Tibial artery (tissue), 4 donors: ENCODE measurements around the gene SERPINB7.

Experiments
- DNase-seq, 2 donors: peaks; one replicate each; pipeline ENCODE4 v3.0.0-alpha.2; 2019
- H3K27ac ChIP-seq, 2 donors: fragments of 200-600 bp; sonication (generic) in 1 of 2; 1 replicate in 1 of 2; 2 replicates in 1 of 2; pipeline ENCODE4 v1.5.1; 2018 to 2019; ENCODE audit warnings: mild to moderate bottlenecking in 1 of 2
- H3K27me3 ChIP-seq, 2 donors: fragments of 200-600 bp; sonication (generic) in 1 of 2; one replicate each; pipeline versions ENCODE4 v1.5.1 to v1.6.0; 2016 to 2019
- H3K36me3 ChIP-seq, 3 donors: fragments of 200-600 bp; sonication (generic) in 2 of 3; one replicate each; pipeline ENCODE4 v1.5.1; 2016 to 2019; ENCODE audit warnings: mild to moderate bottlenecking in 2 of 3
- H3K4me1 ChIP-seq, 4 donors: fragments of 200-600 bp; sonication (generic) in 2 of 4; 1 replicate in 3 of 4; 2 replicates in 1 of 4; pipeline ENCODE4 v1.5.1; 2016 to 2019
- H3K4me3 ChIP-seq, 2 donors: fragments of 200-600 bp; sonication (generic) in 1 of 2; 1 replicate in 1 of 2; 2 replicates in 1 of 2; pipeline ENCODE4 v1.5.1; 2018 to 2019; ENCODE audit warnings: mild to moderate bottlenecking in 2 of 2
- H3K9me3 ChIP-seq, 3 donors: fragments of 200-600 bp; sonication (generic) in 1 of 3; one replicate each; pipeline ENCODE4 v1.5.1; 2016 to 2019
- intact Hi-C: fragments of 100-400 bp; cut with DNase I; formaldehyde crosslinking; loops from one replicate; pipeline ENCODE4 v1.15.0; 2023; ENCODE audit warnings: low total_unique reads
- TF ChIP-seq, protein P1 (sequence below), 2 experiments: fragments of 200-600 bp in 1 of 2; fragments of 450-650 bp in 1 of 2; IDR thresholded peaks; one replicate each; pipeline ENCODE4 v1.5.1; 2017 to 2019; ENCODE audit warnings: antibody characterized with exemption in 2 of 2, mild to moderate bottlenecking in 1 of 2, moderate library complexity in 1 of 2

SERPINB7 gene

DNA sequence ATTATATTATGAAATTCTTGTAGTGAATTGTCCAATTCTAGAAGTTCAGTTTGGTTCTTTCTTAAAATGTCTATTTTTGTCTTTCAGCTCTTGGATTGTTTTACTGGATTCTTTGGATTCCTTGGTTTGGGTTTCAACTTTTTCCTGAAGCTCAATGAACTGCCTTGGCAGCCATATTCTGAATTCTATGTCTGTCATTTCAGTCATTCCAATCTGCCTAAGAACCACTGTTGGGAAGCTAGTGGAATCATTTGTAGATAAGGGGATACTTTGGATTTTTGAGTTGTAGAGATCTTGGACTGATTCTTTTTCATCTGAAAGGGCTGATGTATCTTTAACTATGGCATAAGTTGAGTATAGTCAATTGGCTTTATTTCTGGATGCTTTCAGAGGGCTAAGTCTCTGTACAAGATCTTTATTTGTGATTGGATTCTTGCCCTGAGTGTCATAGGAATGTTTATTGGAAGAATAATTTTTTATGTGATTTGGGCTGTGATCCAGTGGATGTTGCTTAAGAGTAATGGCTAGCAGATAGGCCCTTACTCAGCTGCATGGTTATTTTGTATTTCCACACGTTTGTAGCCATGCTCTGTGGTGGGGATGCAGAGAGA lies 42.3 kb downstream of the SERPINB7 start:
- H3K27me3 ChIP-seq, result no peaks in the 10 kb centered on the region
- H3K9me3 ChIP-seq, result peaks cover 0 to 5% (median 0%) of the 10 kb centered on the region in 3 donors
- peaks cover 0 to 14% (median 12%) of the 10 kb centered on the region in 4 donors for H3K4me1 ChIP-seq
- no peak for DNase-seq
- TF ChIP-seq, protein P1, sequence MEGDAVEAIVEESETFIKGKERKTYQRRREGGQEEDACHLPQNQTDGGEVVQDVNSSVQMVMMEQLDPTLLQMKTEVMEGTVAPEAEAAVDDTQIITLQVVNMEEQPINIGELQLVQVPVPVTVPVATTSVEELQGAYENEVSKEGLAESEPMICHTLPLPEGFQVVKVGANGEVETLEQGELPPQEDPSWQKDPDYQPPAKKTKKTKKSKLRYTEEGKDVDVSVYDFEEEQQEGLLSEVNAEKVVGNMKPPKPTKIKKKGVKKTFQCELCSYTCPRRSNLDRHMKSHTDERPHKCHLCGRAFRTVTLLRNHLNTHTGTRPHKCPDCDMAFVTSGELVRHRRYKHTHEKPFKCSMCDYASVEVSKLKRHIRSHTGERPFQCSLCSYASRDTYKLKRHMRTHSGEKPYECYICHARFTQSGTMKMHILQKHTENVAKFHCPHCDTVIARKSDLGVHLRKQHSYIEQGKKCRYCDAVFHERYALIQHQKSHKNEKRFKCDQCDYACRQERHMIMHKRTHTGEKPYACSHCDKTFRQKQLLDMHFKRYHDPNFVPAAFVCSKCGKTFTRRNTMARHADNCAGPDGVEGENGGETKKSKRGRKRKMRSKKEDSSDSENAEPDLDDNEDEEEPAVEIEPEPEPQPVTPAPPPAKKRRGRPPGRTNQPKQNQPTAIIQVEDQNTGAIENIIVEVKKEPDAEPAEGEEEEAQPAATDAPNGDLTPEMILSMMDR (IDR thresholded peaks at IDR 0.05), result no peak
- intact Hi-C loops, result no loop called here
- H3K4me3 ChIP-seq, result no peak overlapping the region
- H3K36me3 ChIP-seq, result no peaks in the 10 kb centered on the region
- H3K27ac ChIP-seq, result no peak overlapping the region

DNA sequence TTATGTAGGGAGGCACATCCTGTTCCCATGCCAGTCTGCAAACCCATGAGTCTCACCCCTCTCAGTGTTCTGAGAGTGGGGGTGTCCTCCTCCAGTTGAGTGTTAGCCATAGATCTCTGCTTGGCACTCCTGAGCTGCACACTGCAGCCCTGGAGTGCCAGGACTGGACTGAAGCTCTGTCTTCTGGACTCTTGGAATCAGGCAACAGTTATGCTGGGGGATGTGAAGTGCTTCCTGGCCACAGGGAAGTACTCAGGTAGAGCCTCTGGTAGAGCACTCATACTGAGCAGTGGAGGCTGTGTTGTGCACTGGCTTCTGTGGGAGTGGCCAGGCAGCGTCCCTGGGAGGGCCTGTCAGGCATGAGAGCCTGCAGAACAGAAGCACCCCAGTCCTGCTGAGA lies 43.0 kb downstream of the SERPINB7 start:
- Histone ChIP-seq H3K27me3 (no peaks in the 10 kb centered on the region), H3K36me3 (no peaks in the 10 kb centered on the region), H3K27ac (no peak overlapping the region), H3K9me3 (peaks cover 0 to 5% (median 0%) of the 10 kb centered on the region in 3 donors), H3K4me1 (peaks cover 0 to 14% (median 12%) of the 10 kb centered on the region in 4 donors), H3K4me3 (no peak overlapping the region)
- DNase-seq, result no peak
- TF ChIP-seq, protein P1 (IDR thresholded peaks at IDR 0.05), result no peak
- intact Hi-C loops, result no loop called here

DNA sequence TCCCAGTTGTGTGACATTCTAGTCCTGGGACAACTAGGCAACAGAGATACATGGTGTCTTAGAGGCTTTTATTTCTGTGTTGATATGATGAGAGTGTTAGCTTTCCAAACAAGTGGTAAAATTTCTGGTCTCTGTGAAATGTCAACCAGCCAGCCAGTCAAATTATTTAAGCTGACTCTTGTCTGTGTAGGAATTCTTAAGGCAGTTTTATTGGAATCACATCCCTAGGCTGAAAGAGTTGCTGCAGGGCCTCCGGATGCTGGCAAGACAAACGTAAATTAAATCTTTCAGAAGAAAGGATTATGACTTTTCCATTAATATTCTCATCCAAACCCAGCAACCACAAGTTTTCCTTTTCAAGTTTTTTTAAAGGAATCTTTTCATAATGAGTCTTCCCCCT lies 44.6 kb downstream of the SERPINB7 start:
- intact Hi-C loops, result no loop called here
- Histone ChIP-seq H3K36me3 (no peaks in the 10 kb centered on the region), H3K27me3 (no peaks in the 10 kb centered on the region), H3K4me3 (no peak overlapping the region), H3K4me1 (peaks cover 0 to 14% (median 12%) of the 10 kb centered on the region in 4 donors), H3K9me3 (peaks cover 0 to 5% (median 0%) of the 10 kb centered on the region in 3 donors), H3K27ac (no peak overlapping the region)
- DNase-seq, result no peak
- TF ChIP-seq, protein P1 (IDR thresholded peaks at IDR 0.05), result no peak

DNA sequence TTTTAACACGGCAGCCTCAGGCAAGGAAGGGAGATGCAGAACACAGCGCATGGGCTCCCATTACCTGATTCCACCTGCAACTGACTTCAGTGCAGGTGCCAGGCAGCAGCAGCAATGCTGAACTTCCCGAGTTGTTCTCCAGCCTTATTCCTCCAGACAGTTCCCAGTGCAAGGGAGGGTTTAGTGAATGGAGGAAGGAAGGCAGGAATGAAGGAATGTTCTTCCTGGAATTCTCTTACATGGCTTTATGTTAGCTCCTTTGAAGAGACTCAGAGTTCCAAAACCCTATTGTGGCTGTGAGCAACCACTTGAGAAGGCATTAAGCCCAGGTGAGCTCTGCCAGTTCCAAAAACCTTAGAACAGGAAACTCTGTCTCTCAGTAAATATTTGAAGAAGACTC lies 45.5 kb downstream of the SERPINB7 start:
- Histone ChIP-seq H3K9me3 (peaks cover 0 to 5% (median 0%) of the 10 kb centered on the region in 3 donors), H3K4me1 (peaks cover 0 to 14% (median 12%) of the 10 kb centered on the region in 4 donors), H3K36me3 (no peaks in the 10 kb centered on the region), H3K27me3 (no peaks in the 10 kb centered on the region), H3K4me3 (no peak overlapping the region), H3K27ac (no peak overlapping the region)
- TF ChIP-seq, protein P1 (IDR thresholded peaks at IDR 0.05), result no peak
- no peak for DNase-seq
- intact Hi-C loops, result no loop called here

DNA sequence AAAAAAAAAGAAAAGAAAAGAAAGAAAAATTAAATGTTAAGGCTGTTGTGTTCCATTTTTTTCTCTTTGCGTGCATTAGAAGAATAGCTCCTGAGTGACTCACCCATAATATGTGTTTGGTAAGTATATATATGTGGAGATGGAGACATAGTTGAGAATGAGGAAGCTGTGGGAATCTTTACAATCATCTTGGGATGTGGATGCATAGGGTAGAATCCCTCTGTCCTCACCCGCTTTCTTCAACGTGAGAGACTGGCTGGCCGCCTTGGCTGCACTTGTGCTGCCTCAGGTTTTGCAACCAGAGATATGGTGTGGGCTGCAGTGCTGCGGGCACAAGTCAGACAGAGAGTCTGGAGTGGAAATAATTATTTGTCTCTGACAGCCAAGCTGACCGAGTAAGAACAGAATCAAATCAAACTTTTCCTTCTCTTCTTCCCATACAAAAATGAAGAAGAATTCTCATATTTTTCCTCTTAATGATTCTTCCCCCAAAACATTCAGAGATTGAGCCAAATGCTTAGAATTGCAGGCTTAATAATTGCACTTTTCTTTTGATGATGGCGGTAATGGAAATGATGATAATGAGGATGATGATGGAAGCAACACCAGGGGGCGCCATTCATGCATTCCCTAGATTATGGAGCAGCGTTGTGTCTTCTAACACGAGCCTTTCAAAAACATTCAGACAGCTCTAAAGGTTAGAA lies 48.5 kb downstream of the SERPINB7 start:
- TF ChIP-seq, protein P1 (IDR thresholded peaks at IDR 0.05), result peak in 1 of 2 experiments; percentile 10
- H3K36me3 ChIP-seq, result no peaks in the 10 kb centered on the region
- intact Hi-C loops, result no loop called here
- no peaks in the 10 kb centered on the region for H3K9me3 ChIP-seq
- DNase-seq, result peak in 1 of 2 donors; percentile 23
- peaks cover 0 to 3% (median 2%) of the 10 kb centered on the region in 4 donors for H3K4me1 ChIP-seq
- no peak overlapping the region for H3K4me3 ChIP-seq
- no peaks in the 10 kb centered on the region for H3K27me3 ChIP-seq
- no peak overlapping the region for H3K27ac ChIP-seq
